ENCODE measurements around the gene NSD1.
"Not testable (repeated sequence)": the region's sequence is repeated elsewhere in the genome, so short reads cannot be mapped to it uniquely, and the experiment has no call there.

NSD1 gene

GRCh38 chr5:177128551-177128981 lies 5.0 kb upstream of the NSD1 start:
- DNase-seq: no peak

DNA sequence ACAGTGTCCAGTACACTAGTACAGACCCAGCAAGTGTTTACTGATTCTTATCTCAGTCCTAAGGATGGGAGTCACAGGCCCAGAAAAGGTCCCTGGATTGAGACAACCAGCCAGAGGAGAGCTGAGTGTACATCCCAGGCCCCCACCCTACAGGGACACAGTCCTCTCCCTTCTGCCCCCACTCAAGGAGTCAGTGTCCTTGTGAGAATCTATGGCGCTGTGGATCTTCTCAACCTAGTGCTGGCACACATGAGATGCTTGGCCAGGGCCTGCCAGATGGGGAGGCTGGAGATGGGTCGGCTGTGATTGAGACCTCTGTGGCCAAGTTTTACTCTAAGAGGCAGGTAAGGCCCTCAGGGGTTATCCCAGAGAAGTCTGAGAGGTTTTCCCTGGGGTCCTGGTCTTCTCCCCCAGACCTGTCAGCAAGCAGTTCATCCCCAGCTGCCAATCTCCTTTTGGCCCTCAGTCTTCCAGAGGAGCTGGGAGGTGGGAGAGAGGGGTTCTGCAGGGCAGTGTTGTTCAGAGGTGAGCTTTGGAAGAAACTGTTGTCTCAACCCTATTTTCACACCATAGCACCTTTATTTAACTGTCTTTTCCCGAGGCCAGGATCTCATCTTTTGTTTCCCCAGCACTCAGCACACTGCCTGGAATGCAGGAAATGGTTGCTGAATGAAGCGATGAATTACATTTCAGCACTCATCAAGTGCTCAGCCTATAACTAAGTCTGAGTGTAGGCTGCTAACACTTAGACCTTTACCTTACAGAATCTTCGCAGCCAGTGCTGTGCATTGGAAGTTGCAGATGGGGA lies 3.2 kb upstream of the NSD1 start:
- DNase-seq: no peak

DNA sequence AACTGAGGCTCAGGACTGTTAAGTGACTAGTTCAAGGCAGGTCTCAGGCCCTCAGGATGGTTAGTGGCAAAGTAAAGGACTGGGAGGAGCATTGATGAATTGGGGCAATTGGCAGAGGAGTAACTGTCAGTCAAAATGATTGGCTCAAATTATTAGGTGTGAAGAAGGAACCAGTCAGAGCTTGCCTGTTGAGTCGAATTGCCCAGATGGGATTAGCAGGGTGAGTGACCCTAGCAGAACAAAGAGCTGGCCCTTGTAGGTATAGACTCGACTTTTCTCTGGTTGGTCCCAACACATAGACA lies 2.6 kb upstream of the NSD1 start:
- no peak for DNase-seq

DNA sequence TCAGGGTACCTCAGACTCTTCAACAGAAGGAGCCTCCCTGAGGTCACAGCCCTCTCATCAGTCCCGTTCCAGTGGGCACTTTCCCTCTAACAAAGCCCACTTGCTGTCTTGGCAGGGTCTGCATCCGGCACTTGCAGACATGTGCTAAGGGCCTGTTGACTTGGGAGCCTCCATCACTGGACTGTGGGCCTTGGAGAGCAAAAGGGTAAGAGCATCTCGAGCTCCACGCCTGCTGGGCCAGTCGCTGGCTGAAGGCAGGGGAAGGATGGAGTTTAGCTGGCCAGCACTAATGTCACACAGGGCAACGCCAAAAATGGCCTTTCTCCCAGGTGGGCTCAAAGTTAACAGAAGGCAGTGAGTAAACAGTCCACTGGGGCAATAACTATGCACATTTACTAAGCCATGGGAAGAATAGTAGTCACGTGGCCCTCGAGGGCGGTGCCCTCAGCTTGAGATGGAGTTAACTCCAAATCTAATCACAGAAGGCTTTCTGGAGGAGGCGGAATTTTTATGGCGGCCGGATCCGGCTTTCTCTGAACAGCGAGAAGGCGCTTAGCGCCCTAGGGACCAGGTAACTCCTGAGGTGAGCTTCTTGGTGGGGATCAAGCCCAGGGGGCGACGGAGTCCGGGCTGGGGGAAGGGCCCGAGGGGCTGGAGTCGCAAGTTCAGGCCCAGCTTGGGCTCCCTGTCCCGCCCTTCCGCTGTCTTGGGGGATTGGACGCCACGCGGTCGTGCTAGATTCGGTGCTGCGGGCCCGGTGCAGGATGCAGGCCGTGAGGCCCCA lies 2.0 kb upstream of the NSD1 start:
- no peak for DNase-seq

- no peak for DNase-seq
These were observed 1.2 kb upstream of the NSD1 start for GRCh38 chr5:177132136-177133095.

- no peak for DNase-seq
These were observed 502 bp downstream of the NSD1 start for GRCh38 chr5:177133853-177134696.

GRCh38 chr5:177134697-177135225 lies 1.2 kb downstream of the NSD1 start:
- DNase-seq: no peak

DNA sequence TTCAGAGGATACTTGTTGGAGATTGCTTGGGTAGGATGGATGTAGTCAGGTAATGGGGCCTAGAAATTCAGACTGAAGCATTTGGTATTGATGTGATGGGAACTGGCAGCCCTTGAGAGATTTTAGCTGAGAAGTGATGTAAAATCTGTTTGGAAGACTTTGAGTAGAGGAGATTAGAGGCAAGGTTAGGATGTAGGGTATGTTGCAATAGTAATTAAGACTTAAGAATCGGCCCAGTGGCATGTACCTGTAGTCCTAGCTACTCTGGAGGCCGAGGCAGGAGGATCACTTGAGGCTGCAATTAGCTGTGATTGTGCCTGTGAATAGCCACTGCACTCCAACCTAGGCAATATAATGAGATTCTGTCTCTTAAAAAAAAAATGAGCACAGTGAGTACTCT lies 6.7 kb downstream of the NSD1 start:
- DNase-seq: no peak

DNA sequence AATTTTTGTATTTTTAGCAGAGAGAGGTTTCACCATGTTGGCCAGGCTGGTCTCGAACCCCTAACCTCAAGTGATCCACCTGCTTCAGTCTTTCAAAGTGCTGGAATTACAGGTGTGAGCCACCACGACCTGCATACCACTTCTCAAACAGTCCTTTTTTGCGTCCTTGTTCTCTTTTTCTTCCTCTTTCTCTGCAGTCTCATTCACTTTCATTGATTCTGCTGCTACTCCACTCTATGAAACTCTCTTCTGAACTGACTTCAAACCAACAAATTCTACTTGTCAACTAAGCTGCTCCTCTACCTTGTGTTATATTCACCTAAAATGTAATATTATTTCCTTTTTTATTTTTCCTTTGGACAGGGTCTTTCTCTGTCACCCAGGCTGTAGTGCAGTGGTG lies 7.9 kb downstream of the NSD1 start:
- no peak for DNase-seq

DNA sequence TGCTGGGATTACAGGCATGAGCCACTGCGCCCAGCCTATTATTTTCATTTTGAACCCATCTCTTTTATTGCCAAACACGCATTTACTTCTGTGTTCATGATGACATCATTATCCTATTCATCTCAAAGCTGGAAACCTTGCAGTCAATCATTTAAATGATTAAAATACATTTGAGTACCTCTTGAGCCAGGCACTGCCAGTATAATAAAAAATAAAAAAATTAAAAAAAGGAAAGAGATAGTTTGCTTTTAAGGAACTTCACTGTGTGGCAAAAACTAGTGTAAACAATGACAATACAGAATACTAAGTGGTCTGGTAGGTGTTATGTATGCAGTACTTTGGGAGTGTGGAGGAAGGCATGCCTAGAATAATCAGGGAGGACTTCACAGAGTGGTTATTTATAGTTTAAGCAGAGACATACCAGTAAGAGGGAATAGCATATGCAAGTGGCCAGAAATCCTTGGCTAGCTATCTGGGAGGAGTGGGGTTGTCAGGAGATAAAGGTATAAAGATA lies 8.6 kb downstream of the NSD1 start:
- no peak for DNase-seq

DNA sequence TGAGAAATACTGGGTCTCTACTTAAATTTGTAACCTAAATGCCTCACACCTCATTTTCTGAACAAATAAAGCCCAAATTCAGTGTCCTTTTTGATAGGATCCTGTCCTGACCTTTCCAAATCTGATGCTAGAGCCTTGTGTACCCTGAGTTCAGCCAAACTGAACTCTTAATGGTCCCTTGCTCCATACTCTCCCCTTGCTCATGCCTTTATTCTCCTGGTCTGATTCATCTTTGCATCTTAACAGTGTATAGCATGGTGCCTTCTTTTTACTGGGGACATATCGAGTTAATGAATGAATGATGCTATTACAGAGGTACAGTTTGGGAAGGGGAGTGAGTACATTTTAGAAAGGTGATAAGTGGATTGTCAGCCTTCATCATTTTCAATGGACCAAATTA lies 9.2 kb downstream of the NSD1 start:
- no peak for DNase-seq

DNA sequence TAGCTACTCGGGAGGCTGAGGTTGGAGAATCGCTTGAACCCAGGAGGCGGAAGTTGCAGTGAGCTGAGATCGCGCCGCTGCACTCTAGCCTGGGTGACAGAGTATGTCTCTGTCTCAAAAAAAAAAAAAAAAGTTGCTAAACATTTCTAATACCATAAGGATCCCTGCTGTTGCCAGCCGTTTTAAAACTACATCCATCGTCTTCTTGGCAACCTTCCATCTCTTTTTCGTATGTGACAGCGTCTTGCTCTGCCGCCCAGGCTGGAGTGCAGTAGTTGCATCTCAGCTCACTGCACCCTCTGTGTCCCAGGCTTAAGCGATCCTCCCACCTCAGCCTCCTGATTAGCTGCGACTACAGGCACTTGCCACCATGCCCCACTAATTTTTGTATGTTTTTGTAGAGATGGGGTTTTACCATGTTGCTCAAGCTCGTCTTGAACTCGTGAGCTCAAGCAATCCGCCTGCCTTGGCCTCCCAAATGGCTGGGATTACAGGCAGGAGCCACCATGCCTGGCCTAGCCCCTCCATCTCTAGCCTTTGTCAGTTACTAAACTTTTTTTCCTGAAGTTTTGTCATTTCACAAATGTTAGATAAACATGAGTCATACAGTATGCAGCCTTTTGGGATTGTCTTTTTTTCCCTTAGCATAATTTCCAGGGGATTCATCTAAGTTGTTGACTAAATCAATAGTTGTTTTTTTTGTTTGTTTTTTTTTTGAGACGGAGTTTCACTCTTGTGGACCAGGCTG lies 13.5 kb downstream of the NSD1 start:
- DNase-seq: no peak

DNA sequence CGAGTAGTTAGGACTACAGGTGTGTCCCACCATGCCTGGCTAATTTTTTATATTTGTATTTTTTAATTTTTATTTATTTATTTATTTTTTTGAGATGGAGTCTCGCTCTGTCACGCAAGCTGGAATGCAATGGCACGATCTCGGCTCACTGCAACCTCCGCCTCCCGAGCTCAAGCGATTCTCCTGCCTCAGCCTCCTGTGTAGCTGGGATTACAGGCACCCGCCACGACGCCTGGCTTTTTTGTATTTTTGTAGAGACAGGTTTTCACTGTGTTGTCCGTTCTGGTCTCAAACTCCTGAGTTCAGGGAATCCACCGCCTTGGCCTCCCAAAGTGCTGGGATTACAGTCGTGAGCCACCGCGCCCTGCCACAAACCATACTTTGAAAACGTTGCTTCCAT lies 16.5 kb downstream of the NSD1 start:
- not testable (repeated sequence) for DNase-seq

DNA sequence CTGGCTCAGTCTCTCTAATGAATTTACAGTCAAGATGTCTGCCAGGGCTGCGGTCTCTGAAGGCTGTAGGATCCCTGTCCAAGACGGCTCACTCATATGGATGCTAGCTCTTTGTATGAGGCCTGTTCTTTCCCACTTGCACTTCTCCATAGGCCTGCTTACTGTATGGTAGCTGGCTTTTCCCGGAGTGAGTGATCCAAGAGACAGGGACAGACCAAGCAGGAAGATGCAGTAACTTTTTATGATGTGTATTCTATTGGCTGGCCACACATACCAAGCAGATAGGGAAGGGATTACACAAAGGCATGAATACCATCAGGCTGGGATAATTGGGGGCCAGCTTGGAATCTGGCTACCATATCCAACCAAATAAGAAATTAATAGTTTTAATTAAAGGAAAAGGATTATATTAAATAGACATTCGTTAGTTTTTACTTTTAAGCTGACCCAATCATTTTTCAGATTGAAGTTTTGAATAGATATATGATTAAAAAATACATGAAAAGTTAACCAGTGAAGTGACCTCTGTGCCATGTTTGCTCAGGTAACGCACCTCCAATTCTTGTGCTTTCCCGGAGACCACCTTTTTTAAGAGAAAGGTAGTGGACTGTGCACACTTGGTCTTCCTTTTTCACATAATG lies 20.6 kb downstream of the NSD1 start:
- no peak for DNase-seq

- no peak for DNase-seq
These were observed 28.8 kb downstream of the NSD1 start for GRCh38 chr5:177162379-177162778.

GRCh38 chr5:177163500-177163899 lies 29.9 kb downstream of the NSD1 start:
- no peak for DNase-seq

GRCh38 chr5:177169271-177169670 lies 35.7 kb downstream of the NSD1 start:
- no peak for DNase-seq

- DNase-seq: no peak
These were observed 38.4 kb downstream of the NSD1 start for GRCh38 chr5:177171961-177172360.

- no peak for DNase-seq
These were observed 41.8 kb downstream of the NSD1 start for GRCh38 chr5:177175336-177175735.

DNA sequence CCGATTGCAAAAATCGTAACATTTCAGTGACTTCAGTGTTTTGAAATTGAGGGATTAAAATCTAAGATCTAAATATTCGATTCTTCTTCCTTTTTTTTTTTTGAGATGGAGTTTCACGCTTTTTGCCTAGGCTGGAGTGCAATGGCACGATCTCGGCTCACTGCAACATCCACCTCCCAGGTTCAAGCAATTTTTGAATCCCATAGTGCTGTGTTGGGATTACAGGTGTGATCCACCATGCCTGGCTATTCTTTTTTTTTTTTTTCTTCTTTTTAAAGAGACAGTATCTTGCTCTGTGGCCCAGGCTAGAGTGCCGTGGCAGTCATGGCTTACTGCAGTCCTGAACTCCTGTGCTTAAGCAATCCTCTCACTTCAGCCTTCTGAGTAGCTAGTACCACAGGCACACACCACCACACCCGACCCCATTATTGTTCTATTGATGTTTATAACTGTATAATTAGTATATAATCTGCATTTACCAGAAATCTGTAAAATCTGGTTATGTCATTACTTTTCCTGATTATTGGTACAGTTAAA lies 42.7 kb downstream of the NSD1 start:
- no peak for DNase-seq

All from NCI-H748 treated with DMSO at 0.1 percent for 48 hours (cell line).